ENCODE results near the gene PCYT2. TPM values are rescaled to one million over a fixed set of nuclear protein-coding genes. Genes with fewer than 3 reads are reported as not detected.

The PCYT2 gene
- total RNA-seq, 3 donors from 2014 or later = 36.0 to 59.4 (median 58.3) TPM

GRCh38 chr17:81858967-81859905 lies 52.0 kb downstream of the PCYT2 start:
- peaks cover 8% of the 10 kb centered on the region for H3K36me3 ChIP-seq (ENCODE audit: low read depth)

GRCh38 chr17:81858170-81858966 lies 52.8 kb downstream of the PCYT2 start:
- peaks cover 46% of the 10 kb centered on the region for H3K4me1 ChIP-seq (ENCODE audit: low read depth)
- intact Hi-C loops (cut with DNase I, micrococcal nuclease) = no loop called here

More at GRCh38 chr17:81858967-81859905, 52.0 kb downstream of the PCYT2 start:
- H3K9me3 ChIP-seq = no peaks in the 10 kb centered on the region
- H3K4me1 ChIP-seq (ENCODE audit: low read depth) = peaks cover 46% of the 10 kb centered on the region
- peak overlapping the region; percentile 96 for H3K4me3 ChIP-seq
- TF ChIP-seq CTCF (IDR thresholded peaks at IDR 0.05) = no peak
- no peak for DNase-seq
- no peak for ATAC-seq
- intact Hi-C loops (cut with DNase I, micrococcal nuclease) = no loop called here

GRCh38 chr17:81854974-81855774 lies 56.0 kb downstream of the PCYT2 start:
- H3K36me3 ChIP-seq (ENCODE audit: low read depth) = peaks cover 19% of the 10 kb centered on the region
- peaks cover 31% of the 10 kb centered on the region for H3K4me1 ChIP-seq (ENCODE audit: low read depth)
- no peaks in the 10 kb centered on the region for H3K9me3 ChIP-seq
- TF ChIP-seq CTCF (IDR thresholded peaks at IDR 0.05) = no peak
- ATAC-seq = no peak
- intact Hi-C loops (cut with DNase I, micrococcal nuclease) = no loop called here
- H3K4me3 ChIP-seq = no peak overlapping the region
- no peak for DNase-seq

More at GRCh38 chr17:81858170-81858966, 52.8 kb downstream of the PCYT2 start:
- ATAC-seq = no peak
- H3K9me3 ChIP-seq = no peaks in the 10 kb centered on the region
- TF ChIP-seq CTCF (IDR thresholded peaks at IDR 0.05) = no peak
- peaks cover 8% of the 10 kb centered on the region for H3K36me3 ChIP-seq (ENCODE audit: low read depth)
- DNase-seq = no peak
- H3K4me3 ChIP-seq = no peak overlapping the region

GRCh38 chr17:81852237-81852636 lies 59.0 kb downstream of the PCYT2 start:
- Histone ChIP-seq H3K36me3 (ENCODE audit: low read depth) (peaks cover 19% of the 10 kb centered on the region), H3K4me1 (ENCODE audit: low read depth) (peaks cover 7% of the 10 kb centered on the region), H3K4me3 (no peak overlapping the region), H3K9me3 (no peaks in the 10 kb centered on the region)
- intact Hi-C loops (cut with DNase I, micrococcal nuclease) = no loop called here
- ATAC-seq = no peak
- no peak for TF ChIP-seq CTCF (IDR thresholded peaks at IDR 0.05)
- DNase-seq = no peak

GRCh38 chr17:81851423-81851822 lies 59.8 kb downstream of the PCYT2 start:
- H3K4me1 ChIP-seq (ENCODE audit: low read depth) = peaks cover 2% of the 10 kb centered on the region
- ATAC-seq (no peak), DNase-seq (no peak)
- H3K9me3 ChIP-seq = no peaks in the 10 kb centered on the region
- TF ChIP-seq CTCF (IDR thresholded peaks at IDR 0.05) = no peak
- intact Hi-C loops (cut with DNase I, micrococcal nuclease) = no loop called here
- peaks cover 19% of the 10 kb centered on the region for H3K36me3 ChIP-seq (ENCODE audit: low read depth)
- no peak overlapping the region for H3K4me3 ChIP-seq

Measured in mucosa of descending colon (tissue), 3 donors.